Inflammatory macrophage treated with lipopolysaccharide for 4 hours (primary cell): ENCODE results near the gene OR8B8.
A peak's percentile ranks its signal among the peaks of the same experiment; 100 is the strongest.
"Not testable (repeated sequence)": the region's sequence is repeated elsewhere in the genome, so short reads cannot be mapped to it uniquely, and the experiment has no call there.

Experiments used
- DNase-seq: peaks from one replicate; pipeline ENCODE4 v3.0.0-alpha.2; 2020

OR8B8 gene, protein sequence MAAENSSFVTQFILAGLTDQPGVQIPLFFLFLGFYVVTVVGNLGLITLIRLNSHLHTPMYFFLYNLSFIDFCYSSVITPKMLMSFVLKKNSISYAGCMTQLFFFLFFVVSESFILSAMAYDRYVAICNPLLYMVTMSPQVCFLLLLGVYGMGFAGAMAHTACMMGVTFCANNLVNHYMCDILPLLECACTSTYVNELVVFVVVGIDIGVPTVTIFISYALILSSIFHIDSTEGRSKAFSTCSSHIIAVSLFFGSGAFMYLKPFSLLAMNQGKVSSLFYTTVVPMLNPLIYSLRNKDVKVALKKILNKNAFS

DNA sequence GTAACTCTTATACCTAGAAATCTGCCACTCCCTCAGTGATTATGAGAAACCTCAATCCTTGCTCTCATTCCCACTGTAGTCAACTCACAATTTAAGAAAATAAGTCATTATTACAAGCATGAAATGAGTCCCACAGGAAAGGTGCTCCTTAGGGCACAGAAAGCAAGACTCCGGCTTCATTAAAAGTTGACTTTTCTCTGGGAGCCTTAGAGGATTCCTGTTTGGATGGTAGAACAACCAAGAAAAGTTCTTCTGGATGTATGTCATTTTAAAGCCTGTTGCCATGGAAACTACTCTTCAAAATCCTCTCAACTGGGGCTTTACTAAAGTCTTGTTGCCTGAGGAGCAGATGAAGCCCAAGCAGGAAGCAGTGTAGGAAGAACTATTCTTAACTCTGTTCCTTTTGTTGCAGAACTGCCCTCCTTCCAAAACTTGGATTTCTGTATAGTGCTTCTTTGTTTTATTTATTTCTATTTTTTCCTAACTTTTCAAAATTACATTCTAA, at the start of gene OR8B8:
TSS of gene OR8B8 (minus strand) at position 51 of the 505 bp plus-strand sequence. CDS start 4,611 bp downstream, outside the sequence.
- no peak for DNase-seq

DNA sequence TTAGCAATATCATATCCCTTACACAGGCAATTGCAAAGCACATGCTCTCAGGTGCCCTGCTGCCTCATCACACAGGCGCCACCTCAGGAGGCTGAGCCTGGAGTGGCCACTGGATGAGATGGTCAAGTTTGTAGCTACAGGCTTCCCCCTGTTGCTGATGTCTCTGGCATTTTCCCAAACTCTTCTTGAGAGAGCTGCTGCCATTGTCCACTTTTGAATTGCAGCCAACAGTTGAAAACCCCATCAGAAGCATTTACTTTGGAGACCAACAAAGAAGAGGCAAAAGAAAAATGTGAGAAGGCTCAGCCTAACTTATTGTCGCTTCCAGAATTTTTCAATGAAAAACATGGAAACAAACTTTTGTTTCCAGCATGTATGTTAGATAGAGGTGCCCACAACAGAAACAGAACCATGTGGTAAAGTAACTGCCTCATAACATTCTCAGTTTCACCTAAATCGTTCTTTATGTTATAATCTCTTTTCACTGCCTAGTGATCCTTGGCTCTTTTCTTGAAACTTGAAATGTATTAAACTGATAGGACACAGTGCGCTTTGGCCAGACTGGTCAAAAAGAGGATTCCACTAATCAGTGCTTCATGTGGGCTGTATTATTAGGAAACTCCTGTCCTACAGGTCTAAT, 47.6 kb upstream of the OR8B8 start:
- DNase-seq, result no peak

DNA sequence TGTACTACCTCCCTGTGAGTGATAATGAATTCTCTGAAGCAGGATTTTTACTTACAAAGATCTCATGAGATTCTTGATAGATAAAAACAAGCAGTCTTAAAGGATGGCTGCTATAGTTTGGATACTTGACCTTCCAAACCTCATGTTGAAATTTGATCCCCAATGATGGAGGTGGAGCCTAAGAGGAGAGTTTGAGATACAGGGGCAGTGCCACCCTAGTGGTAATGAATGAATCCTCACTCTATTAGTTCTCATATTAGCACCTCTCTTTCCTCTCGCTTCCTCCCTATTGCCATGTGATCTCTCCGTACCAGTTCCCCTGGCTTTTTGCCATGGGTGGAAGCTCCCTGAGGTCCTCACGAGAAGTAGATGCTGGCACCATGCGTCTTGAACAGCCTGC, 37.9 kb upstream of the OR8B8 start:
- DNase-seq, result no peak

DNA sequence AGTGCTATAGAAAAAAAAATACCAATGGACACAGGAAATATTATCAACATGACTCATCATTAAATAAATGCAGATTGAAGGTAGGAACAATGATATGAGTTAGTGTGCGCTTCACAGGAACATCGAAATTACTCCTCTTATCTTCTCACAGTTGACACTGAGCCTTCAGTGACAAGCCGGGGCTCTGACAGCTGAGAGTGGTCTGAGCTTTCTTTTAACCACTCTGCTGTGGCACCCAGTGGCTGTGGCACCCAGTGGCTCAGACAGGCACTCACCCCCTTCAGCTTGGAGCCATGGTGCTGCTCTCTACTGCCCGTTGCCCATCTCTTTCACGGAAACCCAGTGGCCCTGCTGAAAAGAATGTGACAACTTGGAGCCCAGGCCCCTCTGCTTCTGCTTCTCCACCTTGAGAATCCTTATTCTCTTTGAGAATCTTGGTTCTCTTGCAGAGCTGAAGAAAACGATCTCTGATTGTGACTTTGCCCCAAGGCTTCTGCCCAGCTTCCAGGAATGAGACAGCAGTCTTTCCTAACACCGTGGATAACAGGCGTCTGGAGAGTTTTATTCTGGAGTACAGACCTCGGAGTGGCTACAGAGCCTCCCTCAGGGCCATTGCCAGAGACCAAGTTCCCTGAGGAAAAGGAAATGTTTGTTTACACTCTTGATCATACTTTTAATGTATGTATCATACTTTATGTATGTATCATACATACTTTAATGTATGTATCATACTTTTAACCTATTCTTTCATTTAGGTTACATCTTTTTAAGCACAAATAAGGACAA, 37.1 kb upstream of the OR8B8 start:
- no peak for DNase-seq

DNA sequence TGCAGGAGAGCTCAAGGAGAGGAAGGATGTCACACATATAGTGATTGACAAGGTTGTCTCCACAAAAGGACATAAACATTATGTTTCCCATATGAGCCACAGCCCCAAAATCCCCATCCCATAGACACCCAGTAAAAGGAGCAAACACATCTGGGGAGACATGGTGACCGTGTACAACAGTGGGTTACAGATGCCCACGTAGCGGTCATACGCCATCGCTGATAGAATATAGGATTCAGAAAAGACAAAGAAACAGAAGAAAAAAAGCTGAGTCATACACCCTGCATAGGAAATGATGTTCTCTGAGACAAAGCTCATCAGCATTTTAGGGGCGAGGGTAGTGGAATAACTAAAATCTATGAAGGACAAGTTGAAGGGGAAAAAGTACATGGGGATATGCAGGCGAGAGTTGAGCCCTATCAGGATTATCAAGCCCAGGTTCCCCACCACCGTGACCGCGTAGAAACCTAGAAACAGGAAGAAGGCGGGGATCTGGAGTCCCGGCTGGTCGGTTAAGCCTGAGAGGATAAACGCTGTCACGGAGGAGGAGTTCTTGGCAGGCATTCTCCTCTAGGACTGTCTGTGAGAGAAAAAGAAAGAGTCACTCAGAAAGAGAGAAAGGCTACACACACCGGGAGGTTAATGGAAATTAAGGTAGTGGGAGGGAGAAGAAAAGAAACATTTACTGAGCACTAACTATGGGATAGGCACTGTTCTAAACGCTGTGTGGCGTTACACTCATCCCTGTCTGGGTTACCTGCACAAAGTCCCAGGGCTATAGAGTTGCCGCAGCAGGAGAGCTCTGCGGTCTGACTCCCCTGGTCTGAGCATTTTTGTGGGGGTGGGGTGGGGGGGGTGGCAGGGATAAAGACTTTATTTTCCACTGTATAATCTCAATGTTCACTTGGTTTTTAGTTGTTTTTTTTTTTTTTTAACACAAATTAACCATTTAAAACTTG, 36.1 kb upstream of the OR8B8 start:
- peak; percentile 22 for DNase-seq

DNA sequence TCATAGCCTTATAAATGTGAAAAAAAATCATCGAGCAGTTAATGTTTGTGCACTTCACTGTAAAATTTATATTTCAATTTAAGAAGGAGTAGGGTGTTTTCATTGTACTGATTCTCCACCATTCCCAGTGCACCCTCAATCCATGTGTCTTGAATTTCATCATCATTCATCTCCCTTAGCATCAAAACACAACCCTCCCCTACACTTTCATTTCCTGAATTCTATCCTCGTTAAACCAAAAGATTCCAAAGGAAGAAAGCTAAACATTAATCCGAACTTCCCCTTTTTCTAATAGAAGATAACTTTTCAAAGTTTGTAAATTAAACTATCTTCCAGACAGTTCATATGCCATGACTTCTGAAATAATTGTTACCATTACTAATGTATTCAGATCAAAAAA, 34.1 kb upstream of the OR8B8 start:
- no peak for DNase-seq

DNA sequence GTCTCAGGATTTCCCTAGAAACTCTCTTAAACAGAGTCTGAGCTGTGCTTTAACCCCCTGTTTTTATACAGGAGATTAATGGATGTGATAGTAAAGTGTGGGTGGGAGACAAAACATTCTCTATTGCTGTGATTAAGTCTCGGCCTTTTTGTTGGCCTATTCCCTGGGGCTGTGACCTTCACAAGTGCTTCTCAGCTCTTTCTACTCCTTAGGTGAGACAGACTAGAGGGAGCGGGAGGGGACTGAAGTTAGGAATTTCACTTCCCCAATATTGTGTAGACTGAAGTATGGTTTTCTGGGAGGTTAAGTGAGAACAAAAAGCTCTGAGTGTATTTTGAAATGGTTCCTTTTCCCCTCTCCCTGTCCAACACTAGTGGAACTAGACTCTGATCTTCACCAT, 29.8 kb upstream of the OR8B8 start:
- DNase-seq, result no peak

DNA sequence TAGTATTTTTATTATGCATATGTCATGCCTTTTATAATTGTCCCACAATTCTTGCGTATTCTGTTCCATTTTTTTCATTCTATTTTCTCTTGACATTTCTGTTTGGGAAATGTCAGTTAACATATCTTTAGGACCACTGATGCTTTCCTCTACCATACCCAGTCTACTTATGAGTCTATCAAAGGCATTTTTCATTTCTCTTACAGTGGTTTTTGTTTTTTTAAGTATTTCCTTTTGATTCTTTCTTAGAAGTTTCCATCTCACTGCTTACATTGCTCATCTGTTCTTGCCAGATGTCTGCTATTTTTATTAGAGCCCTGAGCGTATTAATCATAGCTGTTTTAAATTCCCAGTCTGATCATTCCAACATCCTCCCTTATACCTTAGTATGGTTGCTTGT, 29.3 kb upstream of the OR8B8 start:
- no peak for DNase-seq

DNA sequence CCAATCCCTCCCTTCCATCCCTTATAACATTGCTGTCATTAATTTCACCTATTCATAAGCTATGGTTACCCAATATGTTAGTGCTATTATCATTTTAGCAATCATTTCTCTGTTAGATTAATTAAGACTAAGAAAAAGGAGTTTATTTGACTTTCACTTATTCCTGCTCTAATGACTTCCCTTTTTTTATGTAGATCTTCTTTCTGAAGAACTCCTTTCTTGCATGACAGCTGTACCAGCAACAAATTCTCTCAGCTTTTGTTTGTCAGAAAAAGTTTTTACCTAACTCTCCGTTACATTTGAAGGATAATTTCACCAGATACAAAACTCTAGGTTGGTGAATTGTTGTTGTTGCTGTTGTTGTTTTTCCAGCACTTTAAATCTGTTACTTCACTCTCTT, 28.6 kb upstream of the OR8B8 start:
- DNase-seq, result no peak

DNA sequence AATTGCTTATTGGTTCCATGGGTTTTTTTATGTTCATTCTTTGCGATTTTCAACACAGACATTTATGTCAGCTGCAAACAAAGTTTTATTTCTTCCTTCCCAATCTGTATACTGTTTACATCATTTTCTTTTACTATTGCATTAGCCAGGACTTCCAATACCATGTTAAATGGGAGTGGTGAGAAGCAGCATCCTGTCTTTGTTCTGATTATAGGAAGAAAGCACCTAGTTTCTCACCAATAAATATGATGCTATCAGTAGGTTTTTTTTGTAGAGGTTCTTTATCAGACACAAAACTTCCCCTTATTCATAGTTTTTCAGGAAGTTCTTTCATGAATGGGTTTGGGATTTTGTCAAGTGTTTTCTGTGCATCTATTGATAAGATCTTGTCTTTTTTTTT, 28.0 kb upstream of the OR8B8 start:
- DNase-seq, result no peak

DNA sequence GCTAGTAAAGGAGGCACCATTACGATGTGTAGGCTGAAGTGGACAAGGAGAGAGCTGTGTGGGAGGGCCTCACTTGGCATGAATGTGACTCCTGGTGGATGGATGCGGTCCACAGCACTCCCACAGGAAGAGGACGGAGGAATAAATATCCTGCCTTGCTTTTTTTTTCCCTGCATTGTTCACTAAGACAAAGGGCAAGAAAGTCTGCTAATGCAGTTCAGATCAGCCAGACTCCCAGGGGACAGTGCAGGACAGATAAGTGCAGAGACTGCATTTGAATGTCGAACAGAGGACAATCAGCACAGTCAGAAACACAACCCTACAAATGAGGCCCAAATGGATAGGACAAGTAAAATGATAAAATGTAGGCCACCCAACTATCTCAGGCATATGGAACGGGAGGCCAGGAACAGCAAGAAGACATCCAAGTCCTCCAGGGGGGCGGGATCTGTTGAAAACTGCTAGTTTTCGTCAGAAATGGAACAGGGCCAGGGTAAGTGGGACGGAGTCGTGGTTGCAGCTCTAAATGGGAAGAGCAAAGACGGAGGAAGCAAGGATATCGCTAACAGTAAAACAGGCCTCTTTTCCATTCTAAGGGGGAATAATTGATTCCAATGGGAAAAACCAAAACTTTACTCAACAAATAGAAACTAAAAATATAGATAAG, 25.2 kb upstream of the OR8B8 start:
- DNase-seq, result no peak

DNA sequence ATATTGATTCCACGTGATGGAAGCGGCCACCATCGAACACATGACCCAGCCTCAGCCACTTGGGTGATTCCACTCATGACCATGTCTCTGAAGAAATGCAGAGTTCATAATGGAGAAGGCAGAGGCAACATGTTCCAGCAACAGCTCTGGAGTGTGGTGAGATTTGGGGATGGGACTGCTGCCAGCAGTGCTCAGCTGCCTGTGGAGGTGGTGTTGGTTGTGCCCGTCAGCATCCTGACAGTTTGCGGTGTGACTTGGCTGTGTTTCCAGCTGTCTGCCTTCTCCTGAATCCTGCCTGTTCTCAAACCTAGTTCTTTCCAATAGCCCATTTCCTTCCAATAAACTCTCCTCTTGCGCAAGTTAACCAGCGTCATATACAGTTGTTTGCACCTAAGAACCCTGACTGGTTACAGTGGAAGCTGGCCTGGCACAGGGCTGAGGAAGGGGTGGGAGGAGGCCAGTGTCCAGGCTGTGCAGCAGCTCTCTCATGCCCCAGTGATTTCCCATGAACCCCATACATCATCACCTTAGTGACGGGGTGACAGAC, 22.0 kb upstream of the OR8B8 start:
- no peak for DNase-seq

DNA sequence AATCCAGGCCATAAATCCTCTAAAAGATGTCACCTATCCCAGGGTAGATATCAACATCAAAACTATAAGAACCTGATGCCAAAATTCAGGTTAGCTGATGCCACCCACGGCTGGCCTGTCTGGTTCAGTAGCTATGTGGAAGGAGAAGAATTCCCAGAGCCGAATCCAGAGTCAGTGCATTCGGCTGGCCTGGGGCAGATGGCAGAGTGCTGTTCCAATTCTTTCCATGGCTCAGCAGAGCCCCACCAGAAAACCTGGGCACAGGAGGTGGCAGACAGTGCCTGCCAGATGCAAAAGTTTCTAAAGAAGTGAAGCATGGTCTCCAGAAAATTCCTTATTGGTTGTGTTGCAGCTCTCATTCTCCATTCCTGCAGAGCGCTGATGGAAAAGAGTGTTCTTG, 19.9 kb upstream of the OR8B8 start:
- DNase-seq, result no peak

DNA sequence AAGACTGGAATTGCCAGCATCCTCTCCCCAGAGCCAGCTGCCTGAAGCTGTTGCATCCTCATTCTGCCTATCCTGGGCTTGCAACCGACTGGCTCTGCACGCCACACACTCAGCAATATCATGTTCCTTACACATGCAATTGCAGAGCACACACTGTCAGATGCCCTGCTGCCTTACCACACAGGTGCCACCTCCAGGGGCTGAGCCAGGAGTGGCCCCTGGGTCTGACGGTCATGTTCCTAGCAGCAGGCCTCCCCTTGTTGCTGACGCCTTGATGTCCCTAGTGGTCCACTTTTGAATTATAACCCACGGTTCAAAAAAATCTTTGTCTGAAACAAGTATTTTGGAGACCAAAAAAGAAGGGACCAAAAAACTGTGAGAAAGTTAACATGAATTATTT, 18.5 kb upstream of the OR8B8 start:
- no peak for DNase-seq

DNA sequence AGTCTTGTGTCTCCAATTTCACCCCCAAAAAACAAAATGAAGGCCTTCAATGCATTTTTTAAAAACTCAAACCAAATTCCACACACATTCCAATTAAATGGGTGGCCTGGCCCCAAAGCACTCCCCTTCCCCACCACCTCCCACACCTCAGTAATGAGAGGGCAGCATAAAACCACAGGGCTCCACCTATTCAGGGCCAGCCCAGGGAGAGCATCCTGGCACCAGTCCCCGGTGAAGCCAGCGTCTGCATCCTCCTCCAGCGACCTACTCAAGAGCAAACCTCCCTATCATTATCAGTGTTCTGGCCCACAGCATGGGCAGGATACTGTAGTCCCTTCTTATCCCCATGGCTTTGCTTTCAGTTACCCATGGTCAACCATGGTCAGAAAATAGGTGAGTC, 17.8 kb upstream of the OR8B8 start:
- DNase-seq, result no peak

DNA sequence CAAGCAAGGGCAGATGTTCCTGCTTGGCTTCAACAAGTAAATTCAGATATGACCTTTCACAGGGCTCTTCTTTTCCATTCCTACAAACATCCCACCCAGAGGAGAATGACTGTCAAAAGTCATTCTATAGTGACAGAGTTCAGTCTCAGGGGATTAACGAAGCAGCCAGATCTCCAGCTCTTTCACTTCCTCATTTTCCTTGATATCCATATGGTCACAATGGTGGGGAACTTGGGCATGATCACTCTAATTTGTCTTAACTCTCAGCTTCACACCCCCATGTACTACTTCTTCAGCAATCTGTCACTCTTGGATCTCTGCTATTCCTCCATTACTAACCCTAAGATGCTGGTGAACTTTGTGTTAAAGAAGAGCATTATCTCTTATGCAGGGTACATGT, 15.0 kb upstream of the OR8B8 start:
- DNase-seq, result no peak

DNA sequence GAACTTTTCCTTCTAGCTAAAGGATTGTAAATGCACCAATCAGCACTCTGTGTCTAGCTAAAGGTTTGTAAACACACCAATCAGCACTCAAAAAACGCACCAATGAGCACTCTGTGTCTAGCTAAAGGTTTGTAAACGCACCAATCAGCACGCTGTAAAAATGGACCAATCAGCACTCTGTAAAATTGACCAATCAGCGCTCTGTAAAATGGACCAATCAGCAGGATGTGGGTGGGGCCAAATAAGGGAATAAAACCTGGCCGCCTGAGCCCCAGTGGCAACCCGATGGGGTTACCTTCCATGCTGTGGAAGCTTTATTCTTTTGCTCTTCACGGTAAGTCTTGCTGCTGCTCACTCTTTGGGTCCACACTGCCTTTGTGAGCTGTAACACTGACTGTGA, 13.9 kb upstream of the OR8B8 start:
- DNase-seq, result not testable (repeated sequence)

DNA sequence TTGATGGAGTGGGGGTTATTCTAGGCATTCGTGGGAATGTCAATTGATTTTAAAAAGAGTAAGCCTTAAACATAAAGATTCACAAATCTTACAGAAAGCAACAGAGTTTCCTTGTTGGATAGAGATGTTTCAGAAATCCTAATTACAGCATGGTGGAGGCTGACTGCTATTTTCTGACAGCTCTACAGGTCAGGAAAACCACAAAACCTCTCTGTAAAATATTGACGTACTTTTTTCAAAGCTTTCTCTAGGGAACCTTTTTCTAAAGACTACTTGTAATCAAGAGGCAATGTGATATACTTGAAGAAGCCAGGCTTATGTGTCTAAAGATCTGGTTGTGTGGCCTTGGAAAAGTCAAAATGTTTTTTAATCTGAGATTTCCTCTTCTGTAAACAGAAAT, 9.1 kb upstream of the OR8B8 start:
- DNase-seq, result no peak

DNA sequence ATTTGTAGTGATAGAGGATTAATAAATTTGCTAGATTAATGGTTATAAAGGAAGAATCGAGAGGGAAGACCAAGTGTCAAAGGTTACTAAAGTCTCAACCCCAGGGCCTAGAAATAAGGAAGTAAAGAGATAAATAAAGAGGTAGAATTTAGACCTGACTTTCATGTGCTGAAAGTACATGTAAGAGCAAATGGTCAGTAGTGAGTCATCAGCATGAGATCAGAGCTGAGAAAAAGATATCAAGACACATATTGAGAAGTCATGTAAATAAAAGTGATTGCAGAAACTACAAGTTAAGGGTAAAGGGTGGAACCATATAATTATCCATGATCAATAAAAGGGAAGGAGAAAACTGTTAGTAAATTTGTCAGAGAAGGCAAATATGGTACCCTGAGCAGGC, 1.4 kb upstream of the OR8B8 start:
- no peak for DNase-seq

DNA sequence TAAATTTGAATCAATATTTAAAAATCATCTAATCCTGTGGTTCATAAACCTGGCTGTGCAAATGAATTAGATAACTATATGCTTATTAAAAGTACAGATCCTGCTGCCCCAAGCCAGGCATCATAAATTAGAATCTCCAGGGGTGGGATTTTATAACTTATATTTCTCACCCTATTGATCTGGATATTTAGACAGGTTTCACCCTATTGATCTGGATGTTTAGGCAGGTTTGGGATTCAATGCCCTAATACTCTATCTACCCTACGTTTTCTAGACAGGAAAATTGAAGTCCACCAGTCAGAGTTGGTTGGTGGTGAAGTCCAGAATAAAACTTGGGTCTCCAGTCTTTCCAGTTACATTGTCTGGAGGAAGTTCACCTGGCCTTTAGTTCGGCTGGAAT, 2.6 kb downstream of the OR8B8 start:
- DNase-seq, result no peak

DNA sequence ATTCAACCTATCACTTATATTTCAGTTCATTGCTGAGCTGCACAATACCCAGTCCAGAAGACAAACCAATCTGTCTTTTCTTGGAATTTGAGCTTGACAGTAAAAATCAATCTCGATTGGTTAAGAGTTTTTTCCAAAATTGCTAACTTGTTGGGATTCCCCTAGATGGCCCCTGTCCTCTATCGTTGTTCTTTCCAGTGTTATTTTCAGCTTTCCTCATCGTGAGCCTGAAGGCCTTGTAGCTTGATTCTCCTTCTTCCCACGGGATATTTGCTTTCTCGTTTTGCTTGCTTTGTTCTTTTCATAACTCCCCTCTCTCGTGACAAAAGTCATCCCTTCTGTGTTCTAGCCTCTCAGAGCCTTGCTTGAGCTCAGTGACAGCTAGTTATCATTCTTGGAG, 3.1 kb downstream of the OR8B8 start:
- DNase-seq, result no peak

DNA sequence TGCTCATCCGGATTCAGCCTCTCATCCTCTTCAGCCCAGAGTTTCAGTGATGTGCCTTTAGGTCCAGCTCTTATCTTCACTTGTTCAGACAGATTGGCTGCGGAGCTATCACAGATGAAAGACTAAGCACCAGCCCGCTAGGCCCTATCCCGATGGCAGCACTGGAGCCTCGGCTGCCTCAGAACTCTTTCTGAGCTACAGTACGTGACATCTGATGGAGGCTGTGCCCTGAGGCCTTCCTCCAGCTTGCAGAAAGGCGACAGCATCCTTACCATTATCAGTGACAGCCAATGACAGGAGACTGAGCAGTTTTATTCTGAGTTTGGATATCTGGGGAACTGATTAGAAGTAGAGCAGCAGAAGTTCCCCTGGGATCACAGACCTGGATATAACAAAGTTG, 4.0 kb downstream of the OR8B8 start:
- DNase-seq, result no peak
